H9 (cell line): ENCODE results near the gene NPB. TPM values are rescaled to one million over a fixed set of nuclear protein-coding genes. Genes with fewer than 3 reads are reported as not detected.

Source experiments
- DNase-seq: peaks from one replicate; pipeline ENCODE4 v3.0.0-alpha.2; 2017
- H2AFZ ChIP-seq: one replicate; pipeline ENCODE4 v1.6.1; 2013; ENCODE audit warnings: mild to moderate bottlenecking, low read length, control low read depth, moderate library complexity
- H2AK5ac ChIP-seq: 2 replicates; pipeline ENCODE4 v1.6.1; 2013; ENCODE audit warnings: low read length, control low read depth, mixed read lengths; ENCODE audit not compliant: insufficient read length
- H2BK120ac ChIP-seq: one replicate; pipeline ENCODE4 v1.6.1; 2013; ENCODE audit warnings: low read depth, mild to moderate bottlenecking, low read length, control low read depth, inconsistent platforms; ENCODE audit not compliant: poor library complexity, severe bottlenecking
- H2BK12ac ChIP-seq: 2 replicates; pipeline ENCODE4 v1.6.1; 2013; ENCODE audit warnings: low read length, control low read depth, mixed read lengths, low read depth; ENCODE audit not compliant: insufficient read length
- H2BK15ac ChIP-seq: 2 replicates; pipeline ENCODE4 v1.6.1; 2013; ENCODE audit warnings: low read depth, low read length, control low read depth
- H2BK20ac ChIP-seq: one replicate; pipeline ENCODE4 v1.6.1; 2013; ENCODE audit warnings: low read depth, mild to moderate bottlenecking, low read length, control low read depth, inconsistent platforms; ENCODE audit not compliant: poor library complexity, severe bottlenecking
- H2BK5ac ChIP-seq: 2 replicates; pipeline ENCODE4 v1.6.1; 2013; ENCODE audit warnings: low read length, control low read depth, mixed read lengths; ENCODE audit not compliant: insufficient read length
- H3K14ac ChIP-seq: 2 replicates; pipeline ENCODE4 v1.6.1; 2013; ENCODE audit warnings: low read length, control low read depth; ENCODE audit not compliant: insufficient read depth
- H3K18ac ChIP-seq: 2 replicates; pipeline ENCODE4 v1.6.1; 2013; ENCODE audit warnings: low read depth, mild to moderate bottlenecking, mixed read lengths, low read length, control low read depth; ENCODE audit not compliant: insufficient read length
- H3K23ac ChIP-seq: 2 replicates; pipeline ENCODE4 v1.6.1; 2013; ENCODE audit warnings: low read length, control low read depth, mixed read lengths, low read depth; ENCODE audit not compliant: insufficient read length
- H3K23me2 ChIP-seq: 2 replicates; pipeline ENCODE4 v1.6.1; 2013; ENCODE audit warnings: low read depth, mild to moderate bottlenecking, mixed read lengths, low read length, control low read depth; ENCODE audit not compliant: insufficient read length, poor library complexity, severe bottlenecking
- H3K27ac ChIP-seq: 2 replicates; pipeline ENCODE4 v1.5.1; 2013; ENCODE audit warnings: low read length, control low read depth, mixed read lengths, low read depth; ENCODE audit not compliant: insufficient read length
- H3K27me3 ChIP-seq: 2 replicates; pipeline ENCODE4 v1.6.1; 2013; ENCODE audit warnings: low read length, control low read depth, inconsistent platforms; ENCODE audit not compliant: insufficient read depth
- H3K4ac ChIP-seq: 2 replicates; pipeline ENCODE4 v1.6.1; 2013; ENCODE audit warnings: low read depth, mild to moderate bottlenecking, control low read depth, inconsistent platforms, low read length, moderate library complexity
- H3K4me1 ChIP-seq: 2 replicates; pipeline ENCODE4 v1.6.1; 2013; ENCODE audit warnings: low read length, control low read depth, inconsistent platforms; ENCODE audit not compliant: insufficient read depth
- H3K4me2 ChIP-seq: 2 replicates; pipeline ENCODE4 v1.6.1; 2013; ENCODE audit warnings: low read length, control low read depth, mixed read lengths; ENCODE audit not compliant: insufficient read length, insufficient read depth
- H3K56ac ChIP-seq: 2 replicates; pipeline ENCODE4 v1.6.1; 2013; ENCODE audit warnings: low read depth, mild to moderate bottlenecking, mixed read lengths, low read length, control low read depth; ENCODE audit not compliant: insufficient read length
- H3K79me1 ChIP-seq: 2 replicates; pipeline ENCODE4 v1.6.1; 2013; ENCODE audit warnings: low read depth, mild to moderate bottlenecking, moderate library complexity, low read length, control low read depth, inconsistent platforms; ENCODE audit not compliant: insufficient read depth, poor library complexity, severe bottlenecking
- H3K79me2 ChIP-seq: 2 replicates; pipeline ENCODE4 v1.6.1; 2013; ENCODE audit warnings: low read length, control low read depth, inconsistent platforms; ENCODE audit not compliant: insufficient read depth
- H3K9ac ChIP-seq: 2 replicates; pipeline ENCODE4 v1.6.1; 2013; ENCODE audit warnings: low read length, control low read depth, mixed read lengths; ENCODE audit not compliant: insufficient read length; ENCODE audit errors: extremely low read depth
- H3K9me3 ChIP-seq: one replicate; pipeline ENCODE4 v1.6.1; 2013; ENCODE audit warnings: low read depth, low read length, inconsistent platforms; ENCODE audit not compliant: control insufficient read depth
- H3T11ph ChIP-seq: one replicate; pipeline ENCODE4 v1.6.1; 2013; ENCODE audit warnings: mild to moderate bottlenecking, low read length, control low read depth, inconsistent platforms
- H4K20me1 ChIP-seq: one replicate; pipeline ENCODE4 v1.6.1; 2013; ENCODE audit not compliant: control insufficient read depth, insufficient read length, insufficient read depth
- H4K5ac ChIP-seq: 2 replicates; pipeline ENCODE4 v1.6.1; 2013; ENCODE audit warnings: low read depth, mild to moderate bottlenecking, mixed read lengths, low read length, control low read depth; ENCODE audit not compliant: insufficient read length
- H4K8ac ChIP-seq: replicated peaks from 2 replicates; pipeline ENCODE4 v1.6.1; 2013; ENCODE audit warnings: low read length, control low read depth, mixed read lengths, low read depth; ENCODE audit not compliant: insufficient read length
- H4K91ac ChIP-seq: 2 replicates; pipeline ENCODE4 v1.6.1; 2013; ENCODE audit warnings: low read depth, mild to moderate bottlenecking, moderate library complexity, mixed read lengths, low read length, control low read depth; ENCODE audit not compliant: insufficient read length
- H3K27ac Mint-ChIP-seq, 3 experiments: 2 replicates in 2 of 3; 3 replicates in 1 of 3; pipeline ENCODE4 v1.8.0; 2020 to 2021; ENCODE audit warnings: mixed read lengths in 3 of 3, mild to moderate bottlenecking in 1 of 3, moderate library complexity in 1 of 3
- H3K27me3 Mint-ChIP-seq: 2 replicates; pipeline ENCODE4 v1.8.0; 2021; ENCODE audit warnings: low read depth, mild to moderate bottlenecking, moderate library complexity, mixed read lengths
- H3K36me3 Mint-ChIP-seq, 3 experiments: 2 replicates in 2 of 3; 3 replicates in 1 of 3; pipeline ENCODE4 v1.8.0; 2020 to 2021; ENCODE audit warnings: low read depth in 3 of 3, mixed read lengths in 3 of 3; ENCODE audit not compliant: insufficient read depth in 1 of 3
- H3K4me1 Mint-ChIP-seq, 2 experiments: 2 replicates each; pipeline ENCODE4 v1.8.0; 2020; ENCODE audit warnings: mixed read lengths in 2 of 2
- H3K4me3 Mint-ChIP-seq, 2 experiments: 2 replicates in 1 of 2; 3 replicates in 1 of 2; pipeline ENCODE4 v1.8.0; 2020 to 2021; ENCODE audit warnings: mild to moderate bottlenecking in 2 of 2, mixed read lengths in 2 of 2, moderate library complexity in 1 of 2
- H3K9me3 Mint-ChIP-seq, 2 experiments: 2 replicates in 1 of 2; 3 replicates in 1 of 2; pipeline ENCODE4 v1.8.0; 2020; ENCODE audit warnings: mild to moderate bottlenecking in 2 of 2, mixed read lengths in 2 of 2, moderate library complexity in 1 of 2
- CTCF ChIP-seq: fragments of 200-600 bp; sonication (generic); conservative IDR thresholded peaks from 3 replicates; pipeline ENCODE4 v1.8.0; 2021; ENCODE audit warnings: antibody characterized with exemption, mild to moderate bottlenecking
- WGBS: extraction: QIAGEN DNeasy Blood & Tissue Kit; methylation state at CpG from one replicate; pipeline ENCODE4 v1.1.7; 2013; ENCODE audit warnings: missing lambda C conversion rate, low lambda C conversion rate, mixed read lengths; ENCODE audit not compliant: insufficient read length; ENCODE audit errors: extremely low coverage; 5-methylcytosine and 5-hydroxymethylcytosine counted together
- total RNA-seq: library from RNA; stranded (reverse); gene quantifications from 2 replicates; pipeline ENCODE4 v1.2.1, GENCODE V29; 2021

Gene NPB
- total RNA-seq, 1 experiment from 2014 or later: 2.1 TPM

GRCh38 chr17:81905424-81905875 is 3.4 kb downstream of the NPB start:
- TF ChIP-seq CTCF: no peak
- Histone ChIP-seq H2AK5ac (no peak overlapping the region), H3K4ac (no peak overlapping the region), H2BK15ac (no peak overlapping the region), H2BK120ac (no peak overlapping the region), H3K4me2 (no peak overlapping the region), H3K27ac (no peak overlapping the region), H2BK12ac (no peak overlapping the region), H4K91ac (no peak overlapping the region), H4K8ac (no peak overlapping the region), H3K23ac (no peak overlapping the region), H3K14ac (no peak overlapping the region), H3K4me1 (no peaks in the 10 kb centered on the region), H4K20me1 (no peaks in the 10 kb centered on the region), H3K9me3 (no peaks in the 10 kb centered on the region), H3K27me3 (no peaks in the 10 kb centered on the region; the same call in 1 of the 2 replicates), H3K9ac (no peak overlapping the region), H3K23me2 (peaks cover 13% of the 10 kb centered on the region), H3T11ph (no peak overlapping the region), H2BK20ac (no peak overlapping the region), H3K56ac (no peak overlapping the region), H2BK5ac (no peak overlapping the region), H3K18ac (no peak overlapping the region), H2AFZ (no peak overlapping the region), H3K79me2 (no peaks in the 10 kb centered on the region), H4K5ac (no peak overlapping the region), H3K79me1 (no peaks in the 10 kb centered on the region)
- Mint-ChIP-seq H3K4me1 (peaks cover 0 to 3% of the 10 kb centered on the region in 2 experiments; a peak in 3 of 4 replicates), H3K27me3 (peaks cover 11% of the 10 kb centered on the region), H3K36me3 (peaks cover 0 to 12% (median 4%) of the 10 kb centered on the region in 3 experiments; a peak in 4 of 7 replicates), H3K4me3 (no peak overlapping the region), H3K9me3 (no peaks in the 10 kb centered on the region), H3K27ac (no peak overlapping the region)
- WGBS: no CpG with 5 or more reads among the region's 16 CpGs
- no peak for DNase-seq
